HepG2 (cell line): ENCODE measurements around the gene HS3ST3B1. TPM values are rescaled to one million over a fixed set of nuclear protein-coding genes. Genes with fewer than 3 reads are reported as not detected.

Experiments used
- ARID5B ChIP-seq: IDR thresholded peaks from 2 replicates; pipeline ENCODE4 v1.4.0; 2020; ENCODE audit warnings: mild to moderate bottlenecking, missing genetic modification reagents
- ATAD3A ChIP-seq: sonication (generic); formaldehyde crosslinking; IDR thresholded peaks from 2 replicates; pipeline ENCODE4 v1.4.0; 2020; ENCODE audit warnings: missing genetic modification reagents
- ELF4 ChIP-seq: sonication (generic); formaldehyde crosslinking; IDR thresholded peaks from 2 replicates; pipeline ENCODE4 v1.5.0; 2020; ENCODE audit warnings: missing genetic modification reagents, mild to moderate bottlenecking, moderate library complexity, borderline replicate concordance
- GFI1 ChIP-seq: sonication (generic); formaldehyde crosslinking; IDR thresholded peaks from 2 replicates; pipeline ENCODE4 v1.5.0; 2020; ENCODE audit warnings: missing genetic modification reagents, mild to moderate bottlenecking, borderline replicate concordance
- HBP1 ChIP-seq: IDR thresholded peaks from 2 replicates; pipeline ENCODE4 v1.6.1; 2016; ENCODE audit warnings: low read depth, control low read depth
- HNRNPUL1 ChIP-seq: fragments of 200-400 bp; formaldehyde crosslinking; IDR thresholded peaks from 2 replicates; pipeline ENCODE4 v1.6.1; 2017; ENCODE audit warnings: low read depth, mild to moderate bottlenecking, low read length, moderate library complexity
- KAT2B ChIP-seq: fragments of 150-350 bp; IDR thresholded peaks from 2 replicates; pipeline ENCODE4 v1.6.1; 2014; ENCODE audit warnings: low read depth, low read length, borderline replicate concordance
- MIXL1 ChIP-seq: IDR thresholded peaks from 2 replicates; pipeline ENCODE4 v1.6.1; 2016
- PPARG ChIP-seq: conservative IDR thresholded peaks from 2 replicates; pipeline ENCODE4 v1.6.1; 2016; ENCODE audit warnings: missing biosample characterization, missing genetic modification reagents
- PRDM15 ChIP-seq: sonication (generic); formaldehyde crosslinking; IDR thresholded peaks from 2 replicates; pipeline ENCODE4 v1.4.0; 2020; ENCODE audit warnings: missing genetic modification reagents
- TBP ChIP-seq: sonication (generic); formaldehyde crosslinking; IDR thresholded peaks from 2 replicates; pipeline ENCODE4 v1.5.0; 2020; ENCODE audit warnings: missing genetic modification reagents
- TFDP1 ChIP-seq: IDR thresholded peaks from 2 replicates; pipeline ENCODE4 v1.6.1; 2016; ENCODE audit warnings: missing compliant biosample characterization, missing genetic modification reagents, borderline replicate concordance
- ZBTB42 ChIP-seq: sonication (generic); formaldehyde crosslinking; IDR thresholded peaks from 2 replicates; pipeline ENCODE4 v1.5.0; 2020; ENCODE audit warnings: mild to moderate bottlenecking, missing genetic modification reagents
- ZNF333 ChIP-seq: sonication (generic); formaldehyde crosslinking; IDR thresholded peaks from 2 replicates; pipeline ENCODE4 v1.4.0; 2020; ENCODE audit warnings: mild to moderate bottlenecking, missing genetic modification reagents, borderline replicate concordance
- ZNF558 ChIP-seq: sonication (generic); formaldehyde crosslinking; IDR thresholded peaks from 2 replicates; pipeline ENCODE4 v1.9.0; 2022; ENCODE audit warnings: mild to moderate bottlenecking, missing genetic modification reagents, borderline replicate concordance
- ZNF737 ChIP-seq: sonication (generic); formaldehyde crosslinking; IDR thresholded peaks from 2 replicates; pipeline ENCODE4 v1.5.0; 2020; ENCODE audit warnings: missing genetic modification reagents, mild to moderate bottlenecking, borderline replicate concordance
- ZNF841 ChIP-seq: sonication (generic); formaldehyde crosslinking; IDR thresholded peaks from 2 replicates; pipeline ENCODE4 v1.8.1; 2023; ENCODE audit warnings: missing genetic modification reagents, borderline replicate concordance
- ZSCAN31 ChIP-seq: sonication (generic); formaldehyde crosslinking; IDR thresholded peaks from 2 replicates; pipeline ENCODE4 v1.5.0; 2020; ENCODE audit warnings: low read depth, mild to moderate bottlenecking, missing genetic modification reagents
- polyA plus RNA-seq, 8 experiments: library from polyadenylated mRNA; depleted of rRNA in 3 of 8; stranded (reverse) in 7 of 8; unstranded in 1 of 8; fragments of >200 nt; fragmentation: Illumina TruSeq in 4 of 8; extraction: Trizol in 4 of 8; gene quantifications; 2 replicates each; pipeline versions ENCODE4 v1.2.1 to v1.2.3, GENCODE V29; 2011 to 2016; ENCODE audit warnings: low read depth in 4 of 8, missing spikeins in 1 of 8, mixed read lengths in 1 of 8; ENCODE audit not compliant: insufficient read depth in 1 of 8
- total RNA-seq, 5 experiments: library from RNA; depleted of rRNA; stranded (reverse); fragments of >200 nt; fragmentation: Illumina TruSeq; extraction: Trizol; gene quantifications; 2 replicates each; pipeline ENCODE4 v1.2.3, GENCODE V29; 2016; ENCODE audit warnings: low read depth in 1 of 5

HS3ST3B1 gene
- total and polyA plus RNA-seq, 2 of the 13 experiments (the other 11 are each of a cell fraction or from before 2014, with no cell fraction given), result 15.7 to 39.5 TPM

- TF ChIP-seq TBP (CRISPR knock-in tag) (no peak), KAT2B (no peak), HBP1 (0 out of 2 replicates have a peak, but pooled peaks have one; percentile 24), ZBTB42 (CRISPR knock-in tag) (peak; percentile 96), GFI1 (CRISPR knock-in tag) (0 out of 2 replicates have a peak, but pooled peaks have one; percentile 49), ZNF737 (CRISPR knock-in tag) (no peak), ZNF333 (CRISPR knock-in tag) (peak; percentile 87; the same call in 1 of the 2 replicates), MIXL1 (CRISPR knock-in tag) (no peak), PPARG (CRISPR knock-in tag) (no peak), ZSCAN31 (peak; percentile 50; the same call in 1 of the 2 replicates), ZNF841 (CRISPR knock-in tag) (no peak), PRDM15 (peak; percentile 33; the same call in 1 of the 2 replicates), ELF4 (CRISPR knock-in tag) (0 out of 2 replicates have a peak, but pooled peaks have one; percentile 42), ATAD3A (CRISPR knock-in tag) (no peak), ZNF558 (peak; percentile 90; the same call in 1 of the 2 replicates), TFDP1 (CRISPR knock-in tag) (no peak; the same call in 1 of the 2 replicates), ARID5B (peak; percentile 30; the same call in 1 of the 2 replicates), HNRNPUL1 (no peak)
Measured at GRCh38 chr17:14300575-14301278, at the start of gene HS3ST3B1 (continued).
